SK-N-MC (cell line): ENCODE measurements around the gene SPEF2.

Experiments used
- EZH2 ChIP-seq: fragments of 200-600 bp; sonication (generic); IDR thresholded peaks from one replicate; pipeline ENCODE4 v1.6.1; 2017; ENCODE audit warnings: antibody characterized with exemption
- FOXP2 ChIP-seq: optimal IDR thresholded peaks from 2 replicates; pipeline ENCODE3; 2011; ENCODE audit warnings: mild to moderate bottlenecking, moderate library complexity; ENCODE audit not compliant: insufficient read depth; ENCODE audit errors: extremely low read length, control extremely low read depth
- POLR2AphosphoS5 ChIP-seq: IDR thresholded peaks from 2 replicates; pipeline ENCODE4 v1.6.1; 2012; ENCODE audit warnings: mild to moderate bottlenecking, low read depth, low read length, borderline replicate concordance

GRCh38 chr5:35799753-35800152 lies 182.1 kb downstream of the SPEF2 start:
- TF ChIP-seq EZH2: no peak
- no peak for TF ChIP-seq POLR2AphosphoS5
- TF ChIP-seq FOXP2: no peak
